ENCODE measurements around the gene GRIK2. TPM values are rescaled to one million over a fixed set of nuclear protein-coding genes. Genes with fewer than 3 reads are reported as not detected.

The GRIK2 gene
- total and polyA plus RNA-seq, 2 of the 4 experiments (the other 2 are of a cell fraction), result 8.2 to 15.2 TPM

- CTCF ChIA-PET, result interaction anchor here (0.6 kb wide), 1 partner anchor 66 kb away, joined by 3 read pairs; no protein-coding TSS in a partner anchor
- WGBS, 2 experiments (ENCODE audit: extremely low coverage in 2 of 2, insufficient read length in 1 of 2), result 40% methylated on average over 1 of the region's 6 CpGs; no CpG with 5 or more reads in 1 of the 2 experiments
- Histone ChIP-seq H2AFZ (replicated peaks; ENCODE audit: low read length, poor library complexity) (peak overlapping the region; percentile 4), H3K79me1 (ENCODE audit: low read depth in 1 of 2, low read length in 2 of 2) (no peaks in the 10 kb centered on the region), H4K5ac (ENCODE audit: low read depth, low read length) (peak overlapping the region; percentile 86; the same call in 1 of the 2 replicates), H3K27ac (ENCODE audit: insufficient read depth, low read length) (no peak overlapping the region), H2BK20ac (ENCODE audit: low read depth, low read length) (no peak overlapping the region), H3K9me3 (ENCODE audit: control insufficient read depth, insufficient read depth, low read length) (no peaks in the 10 kb centered on the region), H3K27me3 (ENCODE audit: control insufficient read depth, insufficient read depth, low read length) (no peaks in the 10 kb centered on the region), H3K23ac (ENCODE audit: low read depth, low read length) (no peak overlapping the region), H3K18ac (ENCODE audit: low read depth, low read length) (peak overlapping the region; percentile 5; the same call in 1 of the 2 replicates), H4K20me1 (ENCODE audit: insufficient read depth, low read length) (no peaks in the 10 kb centered on the region), H2BK5ac (ENCODE audit: low read depth, low read length, poor library complexity, severe bottlenecking) (no peak overlapping the region), H2AK5ac (ENCODE audit: low read depth, low read length) (no peak overlapping the region), H2BK15ac (ENCODE audit: low read depth, low read length) (no peak overlapping the region), H4K91ac (ENCODE audit: insufficient read depth, low read depth, low read length) (no peak overlapping the region), H2BK120ac (ENCODE audit: low read depth, low read length) (no peak overlapping the region), H3K9ac (ENCODE audit: low read depth, low read length) (no peak overlapping the region), H3K9me1 (ENCODE audit: insufficient read depth, low read length) (no peaks in the 10 kb centered on the region), H3K4ac (ENCODE audit: low read depth, low read length) (no peak overlapping the region), H3K4me3 (ENCODE audit: insufficient read depth, low read depth, low read length) (no peak overlapping the region), H4K8ac (ENCODE audit: low read depth in 2 of 2, low read length in 2 of 2) (no peak overlapping the region), H3K36me3 (ENCODE audit: control insufficient read depth, insufficient read depth, low read length) (no peaks in the 10 kb centered on the region), H3K14ac (replicated peaks; ENCODE audit: low read depth, low read length) (no peak overlapping the region), H2AK9ac (replicated peaks; ENCODE audit: low read depth, low read length, poor library complexity) (no peak overlapping the region), H3K4me1 (ENCODE audit: control insufficient read depth, insufficient read depth, low read length) (no peaks in the 10 kb centered on the region), H3K4me2 (ENCODE audit: low read depth, low read length) (no peak overlapping the region), H3K56ac (ENCODE audit: extremely low read depth, insufficient read depth, low read length) (no peak overlapping the region)
- no peak for DNase-seq
- no peak for ATAC-seq (ENCODE audit: low read depth)
- dilution Hi-C loops (cut with HindIII; ENCODE audit: low sequenced_read_pairs, unreplicated experiment), result no loop called here
- intact Hi-C loops (cut with micrococcal nuclease), result no loop called here
- in situ Hi-C loops (cut with MboI; ENCODE audit: low sequenced_read_pairs), result no loop called here
- POLR2A ChIA-PET (ENCODE audit: unreplicated experiment), result no interaction called here
- TF ChIP-seq RCOR1 (IDR thresholded peaks at IDR 0.05; ENCODE audit: insufficient replicate concordance, low read length), result no peak
- TF ChIP-seq BHLHE40 (IDR thresholded peaks at IDR 0.05; ENCODE audit: low read depth, low read length), result no peak
- no peak for TF ChIP-seq POLR2A (IDR thresholded peaks at IDR 0.05; ENCODE audit: low read depth, low read length)
- TF ChIP-seq MXI1 (IDR thresholded peaks at IDR 0.05; ENCODE audit: borderline replicate concordance, low read depth, low read length), result no peak
- TF ChIP-seq CHD1 (IDR thresholded peaks at IDR 0.05; ENCODE audit: low read depth, low read length), result no peak
- BruUV-seq (replicated peaks), result no TSS peak
These were observed 232.8 kb downstream of the GRIK2 start for GRCh38 chr6:101626269-101626668.

All from IMR-90 (cell line).